ENCODE results near the gene RHOXF1. TPM values are rescaled to one million over a fixed set of nuclear protein-coding genes. Genes with fewer than 3 reads are reported as not detected.
"Not testable (repeated sequence)": the region's sequence is repeated elsewhere in the genome, so short reads cannot be mapped to it uniquely, and the experiment has no call there.

The RHOXF1 gene
- polyA plus RNA-seq, 1 donor from 2014 or later = not detected

- Mint-ChIP-seq H3K27ac (no peak overlapping the region), H3K9me3 (no peaks in the 10 kb centered on the region), H3K4me1 (no peaks in the 10 kb centered on the region), H3K27me3 (no peaks in the 10 kb centered on the region), H3K4me3 (no peak overlapping the region), H3K36me3 (no peaks in the 10 kb centered on the region)
Measured at GRCh38 chrX:120120223-120120622, 4.5 kb upstream of the RHOXF1 start.

GRCh38 chrX:120111611-120112010 is 4.1 kb downstream of the RHOXF1 start:
- no peaks in the 10 kb centered on the region for H3K9me3 Mint-ChIP-seq
- H3K4me3 Mint-ChIP-seq = no peak overlapping the region
- H3K27me3 Mint-ChIP-seq = peaks cover 1% of the 10 kb centered on the region
- H3K27ac Mint-ChIP-seq = no peak overlapping the region
- no peaks in the 10 kb centered on the region for H3K4me1 Mint-ChIP-seq
- no peaks in the 10 kb centered on the region for H3K36me3 Mint-ChIP-seq

- Mint-ChIP-seq H3K36me3 (peaks cover under 1% of the 10 kb centered on the region), H3K4me1 (no peaks in the 10 kb centered on the region), H3K27ac (no peak overlapping the region), H3K4me3 (no peak overlapping the region), H3K27me3 (peaks cover 1% of the 10 kb centered on the region), H3K9me3 (peaks cover 0 to 6% (median under 1%) of the 10 kb centered on the region in 3 donors)
Measured at GRCh38 chrX:120109378-120109777, 6.3 kb downstream of the RHOXF1 start.

DNA sequence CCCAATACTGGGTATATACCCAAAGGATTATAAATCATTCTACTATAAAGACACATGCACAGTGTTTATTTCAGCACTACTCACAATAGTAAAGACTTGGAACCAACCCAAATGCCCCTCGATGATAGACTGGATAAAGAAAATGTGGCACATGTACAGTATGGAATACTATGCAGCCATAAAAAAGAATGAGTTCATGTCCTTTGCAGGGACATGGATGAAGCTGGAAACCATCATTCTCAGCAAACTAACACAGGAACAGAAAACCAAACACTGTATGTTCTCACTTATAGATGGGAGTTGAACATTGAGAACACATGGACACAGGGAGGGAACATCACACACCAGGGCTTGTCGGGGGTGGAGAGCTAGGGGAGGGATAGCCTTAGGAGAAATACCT is 11.0 kb downstream of the RHOXF1 start:
- H3K27ac Mint-ChIP-seq, H3K36me3 Mint-ChIP-seq, H3K27me3 Mint-ChIP-seq, H3K4me3 Mint-ChIP-seq, H3K4me1 Mint-ChIP-seq: not testable (repeated sequence)
- H3K9me3 Mint-ChIP-seq = peaks cover 2 to 17% (median 16%) of the 10 kb centered on the region in 3 donors

- H3K4me1 Mint-ChIP-seq, H3K36me3 Mint-ChIP-seq, H3K27ac Mint-ChIP-seq, H3K27me3 Mint-ChIP-seq, H3K4me3 Mint-ChIP-seq: not testable (repeated sequence)
- H3K9me3 Mint-ChIP-seq = peaks cover 2 to 17% (median 16%) of the 10 kb centered on the region in 3 donors
Measured at GRCh38 chrX:120101057-120101456, 14.7 kb downstream of the RHOXF1 start.

DNA sequence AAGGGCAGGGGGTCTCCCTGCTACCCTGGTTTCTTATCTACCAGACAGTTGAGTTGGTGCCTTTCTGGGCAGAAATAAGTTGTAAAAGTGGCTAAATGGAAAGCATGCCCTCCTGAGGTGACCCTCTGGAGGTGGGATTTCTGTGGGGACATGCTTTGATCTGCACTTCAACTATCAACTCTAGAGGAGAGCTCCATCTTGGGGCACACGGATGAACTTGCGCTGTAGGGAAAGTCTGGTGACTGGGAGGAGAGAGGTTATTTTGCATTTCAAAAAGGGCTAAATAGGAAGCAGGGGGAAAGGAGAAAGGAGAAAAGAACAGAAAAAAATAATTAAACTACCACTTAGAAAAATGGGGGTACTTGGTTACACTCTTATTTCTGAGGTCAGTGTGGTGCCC is 25.5 kb downstream of the RHOXF1 start:
- H3K36me3 Mint-ChIP-seq = no peaks in the 10 kb centered on the region
- no peaks in the 10 kb centered on the region for H3K9me3 Mint-ChIP-seq
- H3K27ac Mint-ChIP-seq = no peak overlapping the region
- no peaks in the 10 kb centered on the region for H3K4me1 Mint-ChIP-seq
- no peak overlapping the region for H3K4me3 Mint-ChIP-seq
- peaks cover 1% of the 10 kb centered on the region for H3K27me3 Mint-ChIP-seq

- no peak overlapping the region for H3K4me3 Mint-ChIP-seq
- H3K36me3 Mint-ChIP-seq = no peaks in the 10 kb centered on the region
- H3K9me3 Mint-ChIP-seq = no peaks in the 10 kb centered on the region
- H3K27ac Mint-ChIP-seq = no peak overlapping the region
- no peaks in the 10 kb centered on the region for H3K4me1 Mint-ChIP-seq
- H3K27me3 Mint-ChIP-seq = peaks cover 1% of the 10 kb centered on the region
Measured at GRCh38 chrX:120087289-120088017, 28.3 kb downstream of the RHOXF1 start.

DNA sequence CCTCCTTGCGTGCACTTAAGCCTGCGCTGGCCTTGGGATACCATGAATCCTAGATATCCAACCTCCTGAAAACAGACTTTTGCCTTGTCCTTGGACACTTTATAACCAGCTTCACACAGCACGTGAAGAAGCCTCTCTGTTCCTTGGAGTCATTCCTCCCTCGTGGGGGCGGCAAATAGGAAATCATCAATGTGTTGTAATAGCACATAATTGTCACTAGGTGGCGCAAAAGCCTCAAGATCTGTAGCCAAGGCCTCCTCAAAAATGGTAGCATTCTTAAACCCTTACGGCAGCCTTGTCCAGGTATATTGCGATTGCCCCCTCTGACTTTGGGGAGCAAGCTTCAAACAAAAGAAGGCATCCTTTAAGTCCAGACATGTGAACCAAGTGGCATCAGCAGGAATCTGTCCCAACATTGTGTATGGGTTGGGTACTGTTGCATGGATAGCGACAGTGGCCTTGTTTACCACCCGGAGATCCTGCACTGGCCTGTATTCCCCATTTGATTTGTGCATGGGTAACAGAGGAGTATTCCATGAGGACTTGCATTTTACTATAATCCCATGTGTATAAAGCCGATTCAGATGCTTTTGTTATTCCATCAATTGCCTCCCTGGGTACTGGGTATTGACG is 30.0 kb downstream of the RHOXF1 start:
- H3K9me3 Mint-ChIP-seq, H3K4me3 Mint-ChIP-seq, H3K27me3 Mint-ChIP-seq, H3K4me1 Mint-ChIP-seq, H3K27ac Mint-ChIP-seq, H3K36me3 Mint-ChIP-seq: not testable (repeated sequence)

DNA sequence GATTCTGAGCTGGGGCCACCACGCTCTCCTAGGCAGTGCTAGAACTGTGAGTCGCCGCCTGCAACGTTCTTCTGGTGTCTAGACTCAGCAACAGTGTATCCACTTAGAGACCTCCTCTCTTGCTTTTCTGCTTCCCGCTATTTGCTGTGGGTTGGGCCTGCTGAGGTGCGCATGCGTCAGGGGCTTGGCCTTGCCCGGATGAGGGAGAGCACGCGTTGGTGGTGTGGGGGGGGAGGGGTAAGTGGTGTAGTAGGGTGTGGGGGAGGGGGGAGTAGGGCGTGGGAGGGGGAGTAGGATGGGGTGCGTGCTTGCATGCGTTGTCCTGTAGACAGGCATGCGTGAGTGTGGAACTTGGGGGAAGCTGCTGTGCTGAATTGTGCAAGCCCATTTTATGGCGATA is 38.1 kb downstream of the RHOXF1 start, which contains the start of gene RHOXF2B:
RHOXF2B (minus strand) TSS at position 101 of the 400 bp plus-strand sequence. CDS start 138 bp downstream, outside the sequence.
- H3K27me3 Mint-ChIP-seq, H3K4me1 Mint-ChIP-seq, H3K36me3 Mint-ChIP-seq, H3K9me3 Mint-ChIP-seq, H3K4me3 Mint-ChIP-seq, H3K27ac Mint-ChIP-seq: not testable (repeated sequence)

DNA sequence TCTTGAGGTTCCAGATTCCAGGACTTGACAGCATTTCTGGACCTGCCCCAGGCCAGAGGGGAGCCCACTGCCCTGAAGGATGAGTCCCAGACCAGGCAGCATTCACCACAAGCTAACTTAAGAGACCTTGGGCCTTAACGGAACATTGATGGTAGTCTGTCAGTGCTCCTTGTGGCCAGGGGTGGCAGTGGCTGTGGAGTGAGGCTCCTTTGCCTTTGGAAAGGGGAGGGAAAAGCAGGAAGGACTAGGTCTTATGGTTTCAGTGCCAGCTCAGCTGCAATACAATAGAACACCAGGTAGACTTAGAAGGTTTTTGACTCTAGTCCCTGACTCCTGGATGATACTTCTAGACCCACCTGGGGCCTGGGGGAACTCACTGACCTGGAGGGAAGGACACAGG is 49.5 kb downstream of the RHOXF1 start:
- H3K27ac Mint-ChIP-seq, H3K27me3 Mint-ChIP-seq, H3K9me3 Mint-ChIP-seq, H3K4me3 Mint-ChIP-seq, H3K4me1 Mint-ChIP-seq, H3K36me3 Mint-ChIP-seq: not testable (repeated sequence)

Other genes starting within 250 kb of the RHOXF1 start
- gene RNF113A, start 244.2 kb downstream of the RHOXF1 start, polyA plus RNA-seq = 66.2 TPM
- gene NDUFA1, start 244.1 kb downstream of the RHOXF1 start, polyA plus RNA-seq = 249 TPM
- not detected for gene AKAP14, start 220.0 kb downstream of the RHOXF1 start, polyA plus RNA-seq
- 5.4 TPM for gene NKAP, start 172.2 kb downstream of the RHOXF1 start, polyA plus RNA-seq
- not detected for gene RHOXF2B, start 38.2 kb downstream of the RHOXF1 start, polyA plus RNA-seq
- gene RHOXF2, start 42.7 kb upstream of the RHOXF1 start, polyA plus RNA-seq = not detected
- 11.5 TPM for gene ZBTB33, start 134.9 kb upstream of the RHOXF1 start, polyA plus RNA-seq
- 0.33 TPM for gene TMEM255A, start 195.5 kb upstream of the RHOXF1 start, polyA plus RNA-seq
- not detected for gene ATP1B4, start 246.2 kb upstream of the RHOXF1 start, polyA plus RNA-seq

Measured in IgD-negative memory B cell (primary cell).